IMR-90 (cell line): Measurements from ENCODE around the gene CCDC138. TPM values are rescaled to one million over a fixed set of nuclear protein-coding genes. Genes with fewer than 3 reads are reported as not detected.

Experiments used
- ATAC-seq: fragments of 200-7000 bp; cut with Tn5 transposase; 2 replicates; pipeline ENCODE4 v1.9.1; 2020; ENCODE audit warnings: low read depth, mild to moderate bottlenecking, moderate library complexity
- BruUV-seq: library from RNA; stranded (reverse); fragments of 400-500 nt; replicated peaks from 2 replicates; lab custom pipeline; 2021; lab: Mats Ljungman, UMichigan
- CTCF ChIA-PET: fragments of 300-600 bp; formaldehyde crosslinking; extraction: SDS; loops from one replicate; lab custom pipeline; 2021; ENCODE audit warnings: antibody characterized with exemption; lab: Yijun Ruan, JAX
- POLR2A ChIA-PET: fragments of 300-600 bp; sonication (Branson Sonifier 250); formaldehyde crosslinking; loops from one replicate; lab custom pipeline; 2022; ENCODE audit warnings: antibody characterized with exemption; ENCODE audit not compliant: unreplicated experiment; lab: Charles Lee
- DNase-seq: peaks from one replicate; pipeline ENCODE4 v3.0.0; 2013
- H2AFZ ChIP-seq: replicated peaks from 2 replicates; pipeline ENCODE3; 2013; ENCODE audit warnings: low read length, mild to moderate bottlenecking; ENCODE audit not compliant: poor library complexity
- H2AK5ac ChIP-seq: 2 replicates; pipeline ENCODE4 v1.6.1; 2013; ENCODE audit warnings: low read depth, low read length, inconsistent platforms
- H2AK9ac ChIP-seq: replicated peaks from 2 replicates; pipeline ENCODE3; 2013; ENCODE audit warnings: mild to moderate bottlenecking, low read depth, low read length, moderate library complexity; ENCODE audit not compliant: poor library complexity
- H2BK120ac ChIP-seq: 2 replicates; pipeline ENCODE4 v1.6.1; 2013; ENCODE audit warnings: low read depth, low read length, inconsistent platforms
- H2BK15ac ChIP-seq: 3 replicates; pipeline ENCODE4 v1.6.1; 2013; ENCODE audit warnings: low read depth, low read length, inconsistent platforms
- H2BK20ac ChIP-seq: 2 replicates; pipeline ENCODE4 v1.6.1; 2013; ENCODE audit warnings: low read depth, mild to moderate bottlenecking, inconsistent platforms, low read length, moderate library complexity
- H2BK5ac ChIP-seq: 2 replicates; pipeline ENCODE4 v1.6.1; 2013; ENCODE audit warnings: mild to moderate bottlenecking, low read depth, low read length, inconsistent platforms; ENCODE audit not compliant: poor library complexity, severe bottlenecking
- H3K14ac ChIP-seq: replicated peaks from 2 replicates; pipeline ENCODE4 v1.6.1; 2013; ENCODE audit warnings: low read depth, low read length, inconsistent platforms
- H3K18ac ChIP-seq: 2 replicates; pipeline ENCODE4 v1.6.1; 2013; ENCODE audit warnings: low read depth, low read length, control low read depth
- H3K23ac ChIP-seq: 2 replicates; pipeline ENCODE4 v1.6.1; 2013; ENCODE audit warnings: low read depth, low read length, inconsistent platforms
- H3K27ac ChIP-seq: 2 replicates; pipeline ENCODE4 v1.5.1; 2013; ENCODE audit warnings: mild to moderate bottlenecking, control low read depth, low read length; ENCODE audit not compliant: insufficient read depth
- H3K27me3 ChIP-seq: 2 replicates; pipeline ENCODE4 v1.6.1; 2013; ENCODE audit warnings: low read length; ENCODE audit not compliant: control insufficient read depth, insufficient read depth
- H3K36me3 ChIP-seq: 2 replicates; pipeline ENCODE4 v1.6.1; 2013; ENCODE audit warnings: low read length, mixed read lengths; ENCODE audit not compliant: control insufficient read depth, insufficient read depth
- H3K4ac ChIP-seq: 2 replicates; pipeline ENCODE4 v1.6.1; 2013; ENCODE audit warnings: low read depth, low read length, inconsistent platforms
- H3K4me1 ChIP-seq: 2 replicates; pipeline ENCODE4 v1.6.1; 2013; ENCODE audit warnings: low read length, mixed read lengths; ENCODE audit not compliant: control insufficient read depth, insufficient read depth
- H3K4me2 ChIP-seq: 2 replicates; pipeline ENCODE4 v1.6.1; 2013; ENCODE audit warnings: low read depth, mild to moderate bottlenecking, control low read depth, low read length, moderate library complexity
- H3K4me3 ChIP-seq: 2 replicates; pipeline ENCODE4 v1.5.1; 2013; ENCODE audit warnings: low read depth, mild to moderate bottlenecking, control low read depth, low read length, moderate library complexity; ENCODE audit not compliant: insufficient read depth
- H3K56ac ChIP-seq: 2 replicates; pipeline ENCODE4 v1.6.1; 2013; ENCODE audit warnings: low read length, inconsistent platforms; ENCODE audit not compliant: insufficient read depth; ENCODE audit errors: extremely low read depth
- H3K79me1 ChIP-seq, 2 experiments: 2 replicates each; pipeline ENCODE4 v1.6.1; 2013; ENCODE audit warnings: low read length in 2 of 2, inconsistent platforms in 1 of 2, low read depth in 1 of 2
- H3K9ac ChIP-seq: 2 replicates; pipeline ENCODE4 v1.6.1; 2013; ENCODE audit warnings: low read depth, low read length, control low read depth
- H3K9me1 ChIP-seq: 2 replicates; pipeline ENCODE4 v1.6.1; 2013; ENCODE audit warnings: low read length, inconsistent platforms; ENCODE audit not compliant: insufficient read depth
- H3K9me3 ChIP-seq: 2 replicates; pipeline ENCODE4 v1.6.1; 2013; ENCODE audit warnings: low read length; ENCODE audit not compliant: control insufficient read depth, insufficient read depth
- H4K20me1 ChIP-seq: 2 replicates; pipeline ENCODE4 v1.6.1; 2013; ENCODE audit warnings: low read length, inconsistent platforms; ENCODE audit not compliant: insufficient read depth
- H4K5ac ChIP-seq: 2 replicates; pipeline ENCODE4 v1.6.1; 2013; ENCODE audit warnings: mild to moderate bottlenecking, low read depth, low read length, control low read depth
- H4K8ac ChIP-seq, 2 experiments: 2 replicates each; pipeline ENCODE4 v1.6.1; 2013; ENCODE audit warnings: low read depth in 2 of 2, low read length in 2 of 2, control low read depth in 1 of 2, inconsistent platforms in 1 of 2
- H4K91ac ChIP-seq: 2 replicates; pipeline ENCODE4 v1.6.1; 2013; ENCODE audit warnings: low read depth, low read length, inconsistent platforms; ENCODE audit not compliant: insufficient read depth
- ELK1 ChIP-seq: fragments of 150-350 bp; IDR thresholded peaks from 2 replicates; pipeline ENCODE4 v1.6.1; 2016; ENCODE audit warnings: low read depth, mild to moderate bottlenecking, low read length, moderate library complexity, borderline replicate concordance
- MAFK ChIP-seq: IDR thresholded peaks from 2 replicates; pipeline ENCODE4 v1.6.1; 2012; ENCODE audit warnings: low read depth, low read length, improper control_type of control experiment
- NFE2L2 ChIP-seq: fragments of 150-350 bp; IDR thresholded peaks from 2 replicates; pipeline ENCODE4 v1.6.1; 2016; ENCODE audit warnings: low read depth, mild to moderate bottlenecking, low read length
- POLR2A ChIP-seq: IDR thresholded peaks from 2 replicates; pipeline ENCODE4 v1.6.1; 2012; ENCODE audit warnings: mild to moderate bottlenecking, low read depth, low read length
- RAD21 ChIP-seq: IDR thresholded peaks from 2 replicates; pipeline ENCODE4 v1.6.1; 2012; ENCODE audit warnings: low read length, improper control_type of control experiment
- RCOR1 ChIP-seq: IDR thresholded peaks from 2 replicates; pipeline ENCODE4 v1.6.1; 2012; ENCODE audit warnings: mild to moderate bottlenecking, low read length, improper control_type of control experiment; ENCODE audit not compliant: insufficient replicate concordance
- WGBS, 2 experiments: methylation state at CpG; one replicate each; pipeline versions ENCODE4 v1.1.5 to v1.1.7; 2013; ENCODE audit warnings: missing lambda C conversion rate in 2 of 2; ENCODE audit not compliant: insufficient read length in 1 of 2; ENCODE audit errors: extremely low coverage in 2 of 2; 5-methylcytosine and 5-hydroxymethylcytosine counted together
- dilution Hi-C: fragments of 300-500 bp; cut with HindIII; formaldehyde crosslinking; loops from one replicate; pipeline ENCODE4 v1.14.3; 2018; ENCODE audit warnings: low sequenced_read_pairs; ENCODE audit not compliant: unreplicated experiment
- in situ Hi-C: fragments of 300-500 bp; cut with MboI; formaldehyde crosslinking; loops from 3 replicates; pipeline ENCODE4 v1.14.3; 2019; ENCODE audit warnings: low sequenced_read_pairs, inconsistent platforms, mixed read lengths
- intact Hi-C: fragments of 100-400 bp; cut with micrococcal nuclease; formaldehyde crosslinking; loops from 2 replicates; pipeline ENCODE4 v1.10.0; 2022
- polyA plus RNA-seq, 3 experiments: library from polyadenylated mRNA; depleted of rRNA; stranded (reverse); fragments of >200 nt; gene quantifications; 2 replicates each; pipeline ENCODE4 v1.2.3, GENCODE V29; 2012; ENCODE audit warnings: low replicate concordance in 1 of 3
- total RNA-seq: library from RNA; depleted of rRNA; stranded (reverse); fragments of >200 nt; gene quantifications from 2 replicates; pipeline ENCODE4 v1.2.3, GENCODE V29; 2012

CCDC138 gene
- total and polyA plus RNA-seq, 2 of the 4 experiments (the other 2 are of a cell fraction): 1.5 to 2.9 TPM

- Histone ChIP-seq H3K14ac (no peak overlapping the region), H3K9me1 (no peaks in the 10 kb centered on the region), H3K9me3 (peaks cover 3% of the 10 kb centered on the region; the same call in 1 of the 2 replicates), H3K23ac (no peak overlapping the region), H4K91ac (no peak overlapping the region), H2BK20ac (no peak overlapping the region), H2AK5ac (no peak overlapping the region), H3K4me2 (no peak overlapping the region), H3K9ac (no peak overlapping the region), H2AK9ac (no peak overlapping the region), H3K27me3 (no peaks in the 10 kb centered on the region), H3K56ac (no peak overlapping the region), H3K36me3 (peaks cover 5% of the 10 kb centered on the region), H4K5ac (no peak overlapping the region), H2BK5ac (no peak overlapping the region), H2AFZ (no peak overlapping the region), H4K20me1 (no peaks in the 10 kb centered on the region), H3K79me1 (peaks cover 0 to 9% of the 10 kb centered on the region in 2 experiments; a peak in 2 of 4 replicates), H3K18ac (no peak overlapping the region), H3K4me3 (no peak overlapping the region), H2BK120ac (no peak overlapping the region), H3K27ac (no peak overlapping the region), H2BK15ac (no peak overlapping the region), H3K4me1 (no peaks in the 10 kb centered on the region), H3K4ac (no peak overlapping the region), H4K8ac (no peak overlapping the region)
- in situ Hi-C loops: no loop called here
- BruUV-seq: no TSS peak
- DNase-seq (no peak), ATAC-seq (no peak)
- CTCF ChIA-PET: no interaction called here
- dilution Hi-C loops: no loop called here
- TF ChIP-seq ELK1: no peak
- TF ChIP-seq NFE2L2: no peak
- no peak for TF ChIP-seq RAD21
- TF ChIP-seq POLR2A: no peak
- TF ChIP-seq MAFK: no peak
- TF ChIP-seq RCOR1: no peak
- intact Hi-C loops: no loop called here
- WGBS, 2 experiments: no CpG with 5 or more reads among the region's 4 CpGs
- POLR2A ChIA-PET: no interaction called here
These were observed 24.7 kb downstream of the CCDC138 start for GRCh38 chr2:108810993-108811957.
